GM12873 (cell line): ENCODE data around the gene KCNJ1.

Experiments
- TF ChIP-seq, protein P1 (sequence below): IDR thresholded peaks from 2 replicates; pipeline ENCODE4 v1.5.1; 2012; ENCODE audit warnings: low read depth, mild to moderate bottlenecking, moderate library complexity, low read length, control low read depth; ENCODE audit not compliant: insufficient read depth; ENCODE audit errors: missing control alignments

KCNJ1 gene

DNA sequence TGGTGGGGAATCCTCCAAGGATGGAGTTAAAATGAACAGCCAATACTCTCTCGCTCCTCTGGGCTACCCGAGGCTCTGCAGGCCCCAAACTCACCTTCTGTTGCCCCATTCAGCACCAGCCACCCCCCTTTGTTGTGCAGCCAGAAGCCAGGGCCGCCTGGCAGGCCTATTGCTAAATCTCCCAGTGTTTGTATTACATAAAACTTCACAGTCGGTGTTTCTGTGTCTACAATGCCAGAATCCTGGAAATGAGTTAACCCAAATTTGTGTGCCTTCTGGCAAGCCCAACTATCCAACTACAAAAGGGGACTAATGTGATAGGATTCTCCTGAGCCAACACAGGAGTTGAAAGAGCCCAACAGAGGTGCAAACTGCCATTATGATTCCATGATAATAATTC, 33.4 kb upstream of the KCNJ1 start:
- TF ChIP-seq, protein P1, sequence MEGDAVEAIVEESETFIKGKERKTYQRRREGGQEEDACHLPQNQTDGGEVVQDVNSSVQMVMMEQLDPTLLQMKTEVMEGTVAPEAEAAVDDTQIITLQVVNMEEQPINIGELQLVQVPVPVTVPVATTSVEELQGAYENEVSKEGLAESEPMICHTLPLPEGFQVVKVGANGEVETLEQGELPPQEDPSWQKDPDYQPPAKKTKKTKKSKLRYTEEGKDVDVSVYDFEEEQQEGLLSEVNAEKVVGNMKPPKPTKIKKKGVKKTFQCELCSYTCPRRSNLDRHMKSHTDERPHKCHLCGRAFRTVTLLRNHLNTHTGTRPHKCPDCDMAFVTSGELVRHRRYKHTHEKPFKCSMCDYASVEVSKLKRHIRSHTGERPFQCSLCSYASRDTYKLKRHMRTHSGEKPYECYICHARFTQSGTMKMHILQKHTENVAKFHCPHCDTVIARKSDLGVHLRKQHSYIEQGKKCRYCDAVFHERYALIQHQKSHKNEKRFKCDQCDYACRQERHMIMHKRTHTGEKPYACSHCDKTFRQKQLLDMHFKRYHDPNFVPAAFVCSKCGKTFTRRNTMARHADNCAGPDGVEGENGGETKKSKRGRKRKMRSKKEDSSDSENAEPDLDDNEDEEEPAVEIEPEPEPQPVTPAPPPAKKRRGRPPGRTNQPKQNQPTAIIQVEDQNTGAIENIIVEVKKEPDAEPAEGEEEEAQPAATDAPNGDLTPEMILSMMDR, result no peak

DNA sequence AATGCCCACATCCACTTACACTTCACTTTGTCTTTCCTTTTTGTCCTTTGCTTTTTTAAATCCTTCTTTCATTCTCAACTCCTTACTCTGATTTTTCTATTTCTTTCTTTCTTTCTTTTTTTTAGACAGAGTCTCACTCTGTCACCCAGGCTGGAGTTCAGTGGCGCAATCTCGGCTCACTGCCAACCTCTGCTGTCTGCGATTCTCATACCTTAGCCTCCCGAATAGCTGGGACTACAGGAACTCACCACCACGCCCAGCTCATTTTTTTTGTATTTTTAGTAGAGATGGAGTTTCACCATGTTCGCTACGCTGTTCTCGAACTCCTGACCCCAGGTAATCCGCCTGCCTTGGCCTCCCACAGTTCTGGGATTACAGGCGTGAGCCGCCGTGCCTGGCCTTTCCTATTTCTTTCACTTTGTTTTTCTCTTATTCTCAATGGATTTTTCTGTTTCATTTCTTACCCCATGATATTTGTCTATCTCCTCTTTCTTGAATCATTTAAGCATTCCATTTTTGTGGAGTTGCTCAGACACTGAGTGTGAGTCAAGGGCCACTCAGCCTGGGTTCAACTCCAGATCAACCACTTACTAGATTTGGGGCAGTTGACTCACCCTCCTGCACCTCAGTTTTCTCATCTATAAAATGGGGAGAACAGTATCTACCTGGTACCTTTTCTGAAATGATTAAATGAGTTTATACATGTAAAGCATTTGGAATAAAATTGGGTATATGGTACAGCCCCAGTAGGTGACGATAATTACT, 31.7 kb upstream of the KCNJ1 start:
- TF ChIP-seq, protein P1, result no peak

DNA sequence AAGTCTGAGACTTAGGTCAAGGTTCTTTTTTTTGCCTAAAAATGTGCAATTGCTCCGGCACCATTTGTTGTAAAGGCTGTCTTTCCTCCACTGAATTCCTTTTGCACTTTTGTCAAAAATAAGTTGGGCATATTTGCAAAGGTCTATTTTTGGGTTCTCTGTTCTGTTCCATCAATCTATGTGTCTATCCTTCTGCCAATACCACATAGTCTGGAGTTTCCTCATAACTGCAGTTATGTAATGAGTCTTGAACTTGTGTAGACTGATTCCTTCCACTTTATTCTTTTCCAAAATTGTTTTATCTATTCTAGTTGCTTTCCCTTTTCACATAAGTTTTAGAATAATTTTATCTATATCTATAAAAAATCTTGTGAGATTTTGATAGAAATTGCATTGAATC, 30.7 kb upstream of the KCNJ1 start:
- TF ChIP-seq, protein P1, result no peak

DNA sequence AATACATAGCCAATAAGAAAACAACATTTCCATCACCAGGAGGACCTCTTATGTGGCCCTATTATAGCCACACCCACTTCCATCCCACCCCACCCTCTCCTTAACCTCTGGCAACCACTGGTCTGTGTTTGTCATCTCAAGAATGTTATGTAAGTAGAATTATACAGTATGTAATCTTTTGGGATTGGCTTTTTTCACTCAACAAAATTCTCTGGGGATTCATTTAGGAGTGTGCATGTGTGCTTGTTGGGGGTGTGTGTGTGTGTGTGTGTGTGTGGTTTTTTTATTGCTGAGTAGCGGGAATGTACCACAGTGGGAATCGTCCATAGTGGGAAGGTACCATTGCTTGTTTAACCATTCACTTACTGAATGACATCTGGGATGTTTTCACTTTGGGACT, 29.3 kb upstream of the KCNJ1 start:
- TF ChIP-seq, protein P1, result no peak

DNA sequence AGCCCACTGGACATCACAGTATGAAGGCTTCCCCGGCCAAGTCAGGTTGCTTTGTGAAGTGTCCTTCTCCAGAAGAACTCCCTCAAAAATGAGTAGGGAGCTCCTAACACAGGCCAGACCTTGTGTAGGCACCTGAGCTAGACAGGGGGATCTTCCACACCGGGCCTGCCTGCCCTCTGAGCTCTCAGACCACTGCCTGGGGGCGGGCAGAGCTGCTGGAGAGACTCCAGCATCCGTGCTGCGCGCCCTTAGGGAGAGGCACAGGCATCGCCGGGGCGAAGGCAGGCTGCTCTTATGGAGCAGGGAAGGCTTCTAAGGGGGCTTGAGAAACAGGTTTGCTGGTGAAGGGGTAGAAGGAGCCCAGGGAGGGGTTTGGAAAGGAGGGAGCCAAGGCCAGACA, 28.4 kb upstream of the KCNJ1 start:
- TF ChIP-seq, protein P1, result no peak

DNA sequence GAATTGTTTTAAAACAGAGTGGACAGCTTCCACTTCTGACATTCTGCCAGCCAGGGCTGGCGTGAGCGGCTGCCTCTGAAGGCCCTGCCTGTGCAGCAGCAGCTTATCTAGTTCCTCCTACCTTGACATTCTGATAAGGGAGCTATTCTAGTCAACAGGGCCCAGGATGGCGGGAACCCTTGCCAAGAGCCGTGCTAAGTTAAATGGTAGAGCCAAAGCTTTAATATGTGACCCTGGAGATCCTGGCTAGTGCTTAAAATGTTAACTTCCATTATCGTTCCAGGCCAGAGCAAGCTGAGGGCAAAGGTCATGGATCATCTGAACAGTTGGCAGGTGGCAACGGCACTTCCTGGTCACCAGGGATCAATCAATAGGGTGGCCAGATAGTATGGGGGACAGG, 27.6 kb upstream of the KCNJ1 start:
- TF ChIP-seq, protein P1, result no peak

DNA sequence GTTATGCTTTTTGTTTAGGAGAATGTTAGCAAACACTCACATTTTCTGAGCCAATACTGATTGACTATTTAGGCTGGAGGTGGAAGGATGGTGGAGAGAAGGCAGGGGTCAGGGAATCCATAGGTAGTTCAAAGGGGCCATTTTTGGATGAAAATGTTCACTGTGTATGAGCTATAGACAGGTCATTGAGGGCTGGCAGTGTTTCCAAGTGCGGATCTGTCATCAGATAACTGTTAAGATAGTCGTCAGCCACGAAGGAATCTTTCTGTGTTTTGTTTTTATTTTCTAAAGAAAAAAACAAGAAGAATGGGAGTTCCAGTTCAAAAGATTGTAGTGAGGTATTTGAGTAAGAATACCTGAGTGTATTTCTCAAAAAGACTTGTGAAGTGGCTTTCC, 27.2 kb upstream of the KCNJ1 start:
- TF ChIP-seq, protein P1, result no peak
